IMR-90 (cell line): ENCODE data around the gene SPRED3. TPM values are rescaled to one million over a fixed set of nuclear protein-coding genes. Genes with fewer than 3 reads are reported as not detected.
A peak's percentile ranks its signal among the peaks of the same experiment; 100 is the strongest.

Experiments
- ATAC-seq: fragments of 200-7000 bp; cut with Tn5 transposase; 2 replicates; pipeline ENCODE4 v1.9.1; 2020; ENCODE audit warnings: low read depth, mild to moderate bottlenecking, moderate library complexity
- BruUV-seq: library from RNA; stranded (reverse); fragments of 400-500 nt; replicated peaks from 2 replicates; lab custom pipeline; 2021; lab: Mats Ljungman, UMichigan
- CTCF ChIA-PET: fragments of 300-600 bp; formaldehyde crosslinking; extraction: SDS; loops from one replicate; lab custom pipeline; 2021; ENCODE audit warnings: antibody characterized with exemption; lab: Yijun Ruan, JAX
- POLR2A ChIA-PET: fragments of 300-600 bp; sonication (Branson Sonifier 250); formaldehyde crosslinking; loops from one replicate; lab custom pipeline; 2022; ENCODE audit warnings: antibody characterized with exemption; ENCODE audit not compliant: unreplicated experiment; lab: Charles Lee
- DNase-seq: peaks from one replicate; pipeline ENCODE4 v3.0.0; 2013
- H2AFZ ChIP-seq: replicated peaks from 2 replicates; pipeline ENCODE3; 2013; ENCODE audit warnings: low read length, mild to moderate bottlenecking; ENCODE audit not compliant: poor library complexity
- H2AK5ac ChIP-seq: 2 replicates; pipeline ENCODE4 v1.6.1; 2013; ENCODE audit warnings: low read depth, low read length, inconsistent platforms
- H2AK9ac ChIP-seq: replicated peaks from 2 replicates; pipeline ENCODE3; 2013; ENCODE audit warnings: mild to moderate bottlenecking, low read depth, low read length, moderate library complexity; ENCODE audit not compliant: poor library complexity
- H2BK120ac ChIP-seq: 2 replicates; pipeline ENCODE4 v1.6.1; 2013; ENCODE audit warnings: low read depth, low read length, inconsistent platforms
- H2BK15ac ChIP-seq: 3 replicates; pipeline ENCODE4 v1.6.1; 2013; ENCODE audit warnings: low read depth, low read length, inconsistent platforms
- H2BK20ac ChIP-seq: 2 replicates; pipeline ENCODE4 v1.6.1; 2013; ENCODE audit warnings: low read depth, mild to moderate bottlenecking, inconsistent platforms, low read length, moderate library complexity
- H2BK5ac ChIP-seq: 2 replicates; pipeline ENCODE4 v1.6.1; 2013; ENCODE audit warnings: mild to moderate bottlenecking, low read depth, low read length, inconsistent platforms; ENCODE audit not compliant: poor library complexity, severe bottlenecking
- H3K14ac ChIP-seq: replicated peaks from 2 replicates; pipeline ENCODE4 v1.6.1; 2013; ENCODE audit warnings: low read depth, low read length, inconsistent platforms
- H3K18ac ChIP-seq: 2 replicates; pipeline ENCODE4 v1.6.1; 2013; ENCODE audit warnings: low read depth, low read length, control low read depth
- H3K23ac ChIP-seq: 2 replicates; pipeline ENCODE4 v1.6.1; 2013; ENCODE audit warnings: low read depth, low read length, inconsistent platforms
- H3K27ac ChIP-seq: 2 replicates; pipeline ENCODE4 v1.5.1; 2013; ENCODE audit warnings: mild to moderate bottlenecking, control low read depth, low read length; ENCODE audit not compliant: insufficient read depth
- H3K27me3 ChIP-seq: 2 replicates; pipeline ENCODE4 v1.6.1; 2013; ENCODE audit warnings: low read length; ENCODE audit not compliant: control insufficient read depth, insufficient read depth
- H3K36me3 ChIP-seq: 2 replicates; pipeline ENCODE4 v1.6.1; 2013; ENCODE audit warnings: low read length, mixed read lengths; ENCODE audit not compliant: control insufficient read depth, insufficient read depth
- H3K4ac ChIP-seq: 2 replicates; pipeline ENCODE4 v1.6.1; 2013; ENCODE audit warnings: low read depth, low read length, inconsistent platforms
- H3K4me1 ChIP-seq: 2 replicates; pipeline ENCODE4 v1.6.1; 2013; ENCODE audit warnings: low read length, mixed read lengths; ENCODE audit not compliant: control insufficient read depth, insufficient read depth
- H3K4me2 ChIP-seq: 2 replicates; pipeline ENCODE4 v1.6.1; 2013; ENCODE audit warnings: low read depth, mild to moderate bottlenecking, control low read depth, low read length, moderate library complexity
- H3K4me3 ChIP-seq: 2 replicates; pipeline ENCODE4 v1.5.1; 2013; ENCODE audit warnings: low read depth, mild to moderate bottlenecking, control low read depth, low read length, moderate library complexity; ENCODE audit not compliant: insufficient read depth
- H3K56ac ChIP-seq: 2 replicates; pipeline ENCODE4 v1.6.1; 2013; ENCODE audit warnings: low read length, inconsistent platforms; ENCODE audit not compliant: insufficient read depth; ENCODE audit errors: extremely low read depth
- H3K79me1 ChIP-seq, 2 experiments: 2 replicates each; pipeline ENCODE4 v1.6.1; 2013; ENCODE audit warnings: low read length in 2 of 2, inconsistent platforms in 1 of 2, low read depth in 1 of 2
- H3K9ac ChIP-seq: 2 replicates; pipeline ENCODE4 v1.6.1; 2013; ENCODE audit warnings: low read depth, low read length, control low read depth
- H3K9me1 ChIP-seq: 2 replicates; pipeline ENCODE4 v1.6.1; 2013; ENCODE audit warnings: low read length, inconsistent platforms; ENCODE audit not compliant: insufficient read depth
- H3K9me3 ChIP-seq: 2 replicates; pipeline ENCODE4 v1.6.1; 2013; ENCODE audit warnings: low read length; ENCODE audit not compliant: control insufficient read depth, insufficient read depth
- H4K20me1 ChIP-seq: 2 replicates; pipeline ENCODE4 v1.6.1; 2013; ENCODE audit warnings: low read length, inconsistent platforms; ENCODE audit not compliant: insufficient read depth
- H4K5ac ChIP-seq: 2 replicates; pipeline ENCODE4 v1.6.1; 2013; ENCODE audit warnings: mild to moderate bottlenecking, low read depth, low read length, control low read depth
- H4K8ac ChIP-seq, 2 experiments: 2 replicates each; pipeline ENCODE4 v1.6.1; 2013; ENCODE audit warnings: low read depth in 2 of 2, low read length in 2 of 2, control low read depth in 1 of 2, inconsistent platforms in 1 of 2
- H4K91ac ChIP-seq: 2 replicates; pipeline ENCODE4 v1.6.1; 2013; ENCODE audit warnings: low read depth, low read length, inconsistent platforms; ENCODE audit not compliant: insufficient read depth
- BHLHE40 ChIP-seq: fragments of 150-350 bp; IDR thresholded peaks from 2 replicates; pipeline ENCODE4 v1.6.1; 2016; ENCODE audit warnings: mild to moderate bottlenecking, low read depth, low read length
- FOS ChIP-seq: fragments of 150-350 bp; IDR thresholded peaks from 2 replicates; pipeline ENCODE4 v1.6.1; 2016; ENCODE audit warnings: low read depth, low read length
- MAFK ChIP-seq: IDR thresholded peaks from 2 replicates; pipeline ENCODE4 v1.6.1; 2012; ENCODE audit warnings: low read depth, low read length, improper control_type of control experiment
- MAZ ChIP-seq: IDR thresholded peaks from 2 replicates; pipeline ENCODE4 v1.6.1; 2012; ENCODE audit warnings: low read depth, mild to moderate bottlenecking, low read length, improper control_type of control experiment, moderate library complexity, borderline replicate concordance
- MXI1 ChIP-seq: IDR thresholded peaks from 2 replicates; pipeline ENCODE4 v1.6.1; 2012; ENCODE audit warnings: low read depth, mild to moderate bottlenecking, low read length, moderate library complexity, borderline replicate concordance
- NFE2L2 ChIP-seq: fragments of 150-350 bp; IDR thresholded peaks from 2 replicates; pipeline ENCODE4 v1.6.1; 2016; ENCODE audit warnings: low read depth, mild to moderate bottlenecking, low read length
- POLR2A ChIP-seq: IDR thresholded peaks from 2 replicates; pipeline ENCODE4 v1.6.1; 2012; ENCODE audit warnings: mild to moderate bottlenecking, low read depth, low read length
- RAD21 ChIP-seq: IDR thresholded peaks from 2 replicates; pipeline ENCODE4 v1.6.1; 2012; ENCODE audit warnings: low read length, improper control_type of control experiment
- RCOR1 ChIP-seq: IDR thresholded peaks from 2 replicates; pipeline ENCODE4 v1.6.1; 2012; ENCODE audit warnings: mild to moderate bottlenecking, low read length, improper control_type of control experiment; ENCODE audit not compliant: insufficient replicate concordance
- RFX5 ChIP-seq: IDR thresholded peaks from 2 replicates; pipeline ENCODE4 v1.8.0; 2012; ENCODE audit warnings: low read depth, mild to moderate bottlenecking, low read length, moderate library complexity
- SMC3 ChIP-seq: fragments of 150-350 bp; IDR thresholded peaks from 2 replicates; pipeline ENCODE4 v1.6.1; 2016; ENCODE audit warnings: low read depth, mild to moderate bottlenecking, antibody characterized with exemption, low read length, moderate library complexity
- WGBS, 2 experiments: methylation state at CpG; one replicate each; pipeline versions ENCODE4 v1.1.5 to v1.1.7; 2013; ENCODE audit warnings: missing lambda C conversion rate in 2 of 2; ENCODE audit not compliant: insufficient read length in 1 of 2; ENCODE audit errors: extremely low coverage in 2 of 2; 5-methylcytosine and 5-hydroxymethylcytosine counted together
- dilution Hi-C: fragments of 300-500 bp; cut with HindIII; formaldehyde crosslinking; loops from one replicate; pipeline ENCODE4 v1.14.3; 2018; ENCODE audit warnings: low sequenced_read_pairs; ENCODE audit not compliant: unreplicated experiment
- in situ Hi-C: fragments of 300-500 bp; cut with MboI; formaldehyde crosslinking; loops from 3 replicates; pipeline ENCODE4 v1.14.3; 2019; ENCODE audit warnings: low sequenced_read_pairs, inconsistent platforms, mixed read lengths
- intact Hi-C: fragments of 100-400 bp; cut with micrococcal nuclease; formaldehyde crosslinking; loops from 2 replicates; pipeline ENCODE4 v1.10.0; 2022
- polyA plus RNA-seq, 3 experiments: library from polyadenylated mRNA; depleted of rRNA; stranded (reverse); fragments of >200 nt; gene quantifications; 2 replicates each; pipeline ENCODE4 v1.2.3, GENCODE V29; 2012; ENCODE audit warnings: low replicate concordance in 1 of 3
- total RNA-seq: library from RNA; depleted of rRNA; stranded (reverse); fragments of >200 nt; gene quantifications from 2 replicates; pipeline ENCODE4 v1.2.3, GENCODE V29; 2012
- TF ChIP-seq, protein P1 (sequence below): fragments of 150-350 bp; IDR thresholded peaks from 2 replicates; pipeline ENCODE4 v1.6.1; 2016; ENCODE audit warnings: low read depth, mild to moderate bottlenecking, low read length, moderate library complexity, borderline replicate concordance
- TF ChIP-seq, protein P2 (sequence below): conservative IDR thresholded peaks from 2 replicates; pipeline ENCODE4 v1.5.1; 2012; ENCODE audit warnings: mild to moderate bottlenecking, low read depth, low read length, improper control_type of control experiment

The SPRED3 gene
- total and polyA plus RNA-seq, 2 of the 4 experiments (the other 2 are of a cell fraction), result 0.90 to 7.9 TPM

GRCh38 chr19:38417544-38418506 is 29.3 kb downstream of the SPRED3 start:
- H4K8ac ChIP-seq, result no peak overlapping the region
- no TSS peak for BruUV-seq
- no peak overlapping the region for H3K27ac ChIP-seq
- no peaks in the 10 kb centered on the region for H3K36me3 ChIP-seq
- no peak overlapping the region for H2AK5ac ChIP-seq
- DNase-seq, result no peak
- peaks cover 32% of the 10 kb centered on the region for H3K27me3 ChIP-seq
- H2BK20ac ChIP-seq, result no peak overlapping the region
- no peak overlapping the region for H4K5ac ChIP-seq
- dilution Hi-C loops (no loop called here), in situ Hi-C loops (loop anchor here (25.0 kb wide), 1 partner anchor 519 kb away; the partner anchor contains the start of genes MRPS12 and SARS2), intact Hi-C loops (no loop called here)
- H2AFZ ChIP-seq, result peak overlapping the region; percentile 60
- no peak overlapping the region for H3K9ac ChIP-seq
- peak; percentile 62; the same call in 1 of the 2 replicates for ATAC-seq
- no peak overlapping the region for H3K56ac ChIP-seq
- no peak for TF ChIP-seq MAZ
- TF ChIP-seq RFX5, result no peak
- no peak for TF ChIP-seq FOS
- TF ChIP-seq, protein P1, sequence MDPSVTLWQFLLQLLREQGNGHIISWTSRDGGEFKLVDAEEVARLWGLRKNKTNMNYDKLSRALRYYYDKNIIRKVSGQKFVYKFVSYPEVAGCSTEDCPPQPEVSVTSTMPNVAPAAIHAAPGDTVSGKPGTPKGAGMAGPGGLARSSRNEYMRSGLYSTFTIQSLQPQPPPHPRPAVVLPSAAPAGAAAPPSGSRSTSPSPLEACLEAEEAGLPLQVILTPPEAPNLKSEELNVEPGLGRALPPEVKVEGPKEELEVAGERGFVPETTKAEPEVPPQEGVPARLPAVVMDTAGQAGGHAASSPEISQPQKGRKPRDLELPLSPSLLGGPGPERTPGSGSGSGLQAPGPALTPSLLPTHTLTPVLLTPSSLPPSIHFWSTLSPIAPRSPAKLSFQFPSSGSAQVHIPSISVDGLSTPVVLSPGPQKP, result no peak
- TF ChIP-seq, protein P2, sequence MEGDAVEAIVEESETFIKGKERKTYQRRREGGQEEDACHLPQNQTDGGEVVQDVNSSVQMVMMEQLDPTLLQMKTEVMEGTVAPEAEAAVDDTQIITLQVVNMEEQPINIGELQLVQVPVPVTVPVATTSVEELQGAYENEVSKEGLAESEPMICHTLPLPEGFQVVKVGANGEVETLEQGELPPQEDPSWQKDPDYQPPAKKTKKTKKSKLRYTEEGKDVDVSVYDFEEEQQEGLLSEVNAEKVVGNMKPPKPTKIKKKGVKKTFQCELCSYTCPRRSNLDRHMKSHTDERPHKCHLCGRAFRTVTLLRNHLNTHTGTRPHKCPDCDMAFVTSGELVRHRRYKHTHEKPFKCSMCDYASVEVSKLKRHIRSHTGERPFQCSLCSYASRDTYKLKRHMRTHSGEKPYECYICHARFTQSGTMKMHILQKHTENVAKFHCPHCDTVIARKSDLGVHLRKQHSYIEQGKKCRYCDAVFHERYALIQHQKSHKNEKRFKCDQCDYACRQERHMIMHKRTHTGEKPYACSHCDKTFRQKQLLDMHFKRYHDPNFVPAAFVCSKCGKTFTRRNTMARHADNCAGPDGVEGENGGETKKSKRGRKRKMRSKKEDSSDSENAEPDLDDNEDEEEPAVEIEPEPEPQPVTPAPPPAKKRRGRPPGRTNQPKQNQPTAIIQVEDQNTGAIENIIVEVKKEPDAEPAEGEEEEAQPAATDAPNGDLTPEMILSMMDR, result no peak
- no peak for TF ChIP-seq RAD21
- TF ChIP-seq SMC3, result no peak
- TF ChIP-seq MXI1, result no peak
- TF ChIP-seq MAFK, result no peak
- no peak for TF ChIP-seq POLR2A
- TF ChIP-seq RCOR1, result no peak
- TF ChIP-seq BHLHE40, result no peak
- no peak for TF ChIP-seq NFE2L2
- no peak overlapping the region for H2BK120ac ChIP-seq
- no peak overlapping the region for H2BK15ac ChIP-seq
- no peaks in the 10 kb centered on the region for H3K4me1 ChIP-seq
- no peak overlapping the region for H3K4me3 ChIP-seq
- H3K14ac ChIP-seq, result no peak overlapping the region
- no peak overlapping the region for H3K23ac ChIP-seq
- H3K9me3 ChIP-seq, result no peaks in the 10 kb centered on the region
- POLR2A ChIA-PET, result no interaction called here
- H3K18ac ChIP-seq, result no peak overlapping the region
- 8% methylated on average over 27 of the region's 49 CpGs; no CpG with 5 or more reads in 1 of the 2 experiments for WGBS, 2 experiments
- H2AK9ac ChIP-seq, result no peak overlapping the region
- no peaks in the 10 kb centered on the region for H4K20me1 ChIP-seq
- H3K9me1 ChIP-seq, result peaks cover 6% of the 10 kb centered on the region; the same call in 1 of the 2 replicates
- H3K4me2 ChIP-seq, result peak overlapping the region; percentile 56; the same call in 1 of the 2 replicates
- no peak overlapping the region for H4K91ac ChIP-seq
- no peaks in the 10 kb centered on the region for H3K79me1 ChIP-seq
- CTCF ChIA-PET, result interaction anchor here (1.0 kb wide), 1 partner anchor 13 kb away, joined by 4 read pairs; no protein-coding TSS in a partner anchor
- no peak overlapping the region for H2BK5ac ChIP-seq
- H3K4ac ChIP-seq, result no peak overlapping the region
